IPS-18c (cell line): ENCODE measurements around the gene KCNAB1.
"Not testable (repeated sequence)": the region's sequence is repeated elsewhere in the genome, so short reads cannot be mapped to it uniquely, and the experiment has no call there.

Source experiments
- H3K4me3 ChIP-seq: 2 replicates; pipeline ENCODE4 v1.7.0; 2013; ENCODE audit warnings: low read depth, mild to moderate bottlenecking, low read length, moderate library complexity; ENCODE audit not compliant: insufficient read depth
- H3K9me3 ChIP-seq: one replicate; pipeline ENCODE4 v1.6.1; 2013; ENCODE audit warnings: mild to moderate bottlenecking, low read length, moderate library complexity; ENCODE audit not compliant: control insufficient read depth, insufficient read depth

KCNAB1 gene

GRCh38 chr3:156120528-156121251 is at the start of gene KCNAB1:
Gene KCNAB1, plus strand, starts transcription at chr3:156120578.
- no peaks in the 10 kb centered on the region for H3K9me3 ChIP-seq

DNA sequence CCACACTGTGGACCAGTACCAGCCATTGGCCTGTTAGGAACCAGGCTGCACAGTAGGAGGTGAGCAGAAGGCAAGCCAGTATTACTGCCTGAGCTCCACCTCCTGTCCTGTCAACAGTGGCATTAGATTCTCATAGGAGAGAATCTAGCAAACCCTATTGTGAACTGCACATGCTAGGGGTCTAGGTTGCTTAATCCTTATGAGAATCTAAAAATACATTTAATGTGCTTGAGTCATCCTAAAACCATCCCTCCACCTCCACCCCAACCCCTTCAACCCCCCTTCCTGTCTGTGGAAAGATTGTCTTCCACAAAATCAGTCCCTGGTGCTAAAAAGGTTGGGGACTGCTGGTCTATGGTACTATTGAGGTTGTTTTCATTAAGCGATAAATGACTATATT is 49.3 kb upstream of the KCNAB1 start:
- Histone ChIP-seq H3K4me3 (no peak overlapping the region), H3K9me3 (peaks cover 2% of the 10 kb centered on the region)

More at GRCh38 chr3:156120528-156121251, at the start of gene KCNAB1:
- no peak within 1 kb of the TSS for H3K4me3 ChIP-seq

DNA sequence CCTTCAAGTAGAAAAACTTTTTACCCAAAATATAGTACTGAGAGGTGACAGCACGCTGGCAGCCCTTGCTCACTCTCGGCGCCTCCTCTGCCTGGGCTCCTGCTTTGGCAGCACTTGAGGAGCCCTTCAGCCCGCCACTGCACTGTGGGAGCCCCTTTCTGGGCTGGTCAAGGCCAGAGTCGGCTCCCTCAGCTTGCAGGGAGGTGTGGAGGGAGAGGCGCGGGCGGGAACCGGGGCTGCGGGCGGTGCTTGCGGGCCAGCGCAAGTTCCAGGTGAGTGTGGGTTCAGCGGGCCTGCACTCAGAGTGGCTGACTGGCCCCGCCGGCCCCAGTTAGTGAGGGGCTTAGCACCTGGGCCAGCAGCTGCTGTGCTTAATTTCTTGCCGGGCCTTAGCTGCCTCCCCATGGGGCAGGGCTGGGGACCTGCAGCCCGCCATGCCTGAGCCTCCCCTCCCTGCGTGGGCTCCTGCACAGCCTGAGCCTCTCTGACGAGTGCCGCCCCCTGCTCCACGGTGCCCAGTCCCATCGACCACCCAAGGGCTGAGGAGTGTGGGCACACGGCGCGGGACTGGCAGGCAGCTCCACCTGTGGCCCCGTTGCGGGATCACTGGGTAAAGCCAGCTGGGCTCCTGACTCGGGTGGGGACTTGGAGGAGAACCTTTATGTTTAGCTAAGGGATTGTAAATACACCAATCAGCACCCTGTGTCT is 47.3 kb upstream of the KCNAB1 start:
- H3K4me3 ChIP-seq, H3K9me3 ChIP-seq: not testable (repeated sequence)

GRCh38 chr3:156090126-156090525 is 30.3 kb upstream of the KCNAB1 start:
- Histone ChIP-seq H3K9me3 (no peaks in the 10 kb centered on the region), H3K4me3 (no peak overlapping the region)

GRCh38 chr3:156093964-156094363 is 26.4 kb upstream of the KCNAB1 start:
- no peaks in the 10 kb centered on the region for H3K9me3 ChIP-seq
- H3K4me3 ChIP-seq, result no peak overlapping the region

DNA sequence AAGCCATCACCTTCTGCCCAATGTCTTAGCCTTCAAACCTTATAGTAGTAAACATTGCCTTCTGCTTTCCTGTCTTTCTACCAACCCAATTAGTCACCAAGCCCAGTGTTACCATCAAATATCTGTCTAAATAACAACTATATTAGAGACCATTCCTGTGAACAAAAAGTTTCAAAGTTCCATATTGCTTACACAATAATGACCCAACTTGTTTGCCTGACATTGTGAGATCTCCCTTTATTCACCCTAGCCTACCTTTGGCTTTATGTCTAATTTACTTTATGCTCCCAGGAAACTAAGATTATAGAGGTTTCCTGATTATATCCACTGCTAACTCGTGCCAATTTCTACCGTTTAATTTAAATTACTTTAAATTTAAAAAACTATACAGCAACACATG is 26.0 kb upstream of the KCNAB1 start:
- H3K9me3 ChIP-seq, result no peaks in the 10 kb centered on the region
- no peak overlapping the region for H3K4me3 ChIP-seq

- not testable (repeated sequence) for H3K4me3 ChIP-seq, H3K9me3 ChIP-seq
Measured at GRCh38 chr3:156095652-156096051, 24.7 kb upstream of the KCNAB1 start.

DNA sequence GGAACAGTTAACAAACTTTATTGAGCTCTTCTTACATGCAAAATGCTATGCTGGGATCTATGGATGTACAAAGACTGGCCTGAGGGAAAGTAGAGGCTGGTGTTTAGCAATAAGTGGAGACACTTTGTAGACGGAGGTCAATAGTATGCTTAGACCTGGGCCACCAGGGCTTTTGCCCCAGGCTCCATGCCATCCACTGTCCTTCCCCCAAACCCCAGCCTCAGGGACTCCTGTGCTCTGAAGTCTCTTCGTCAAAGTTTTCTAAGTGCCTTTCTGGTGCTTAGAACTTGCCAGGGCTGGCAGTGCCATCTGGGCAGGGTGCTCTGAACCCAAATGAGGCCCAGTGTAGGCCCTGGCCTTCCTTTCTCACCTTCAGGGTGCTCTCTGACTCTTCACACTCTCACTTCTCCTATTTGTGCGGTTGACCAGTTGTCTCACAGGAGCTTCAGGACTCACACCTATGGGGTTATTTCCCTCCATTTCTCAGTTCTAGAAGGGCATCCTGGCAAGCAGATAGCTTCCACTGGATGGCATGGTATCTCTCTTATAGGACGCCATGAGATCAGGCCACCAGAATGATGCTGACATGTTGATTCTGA is 21.8 kb upstream of the KCNAB1 start:
- no peak overlapping the region for H3K4me3 ChIP-seq
- H3K9me3 ChIP-seq, result no peaks in the 10 kb centered on the region

DNA sequence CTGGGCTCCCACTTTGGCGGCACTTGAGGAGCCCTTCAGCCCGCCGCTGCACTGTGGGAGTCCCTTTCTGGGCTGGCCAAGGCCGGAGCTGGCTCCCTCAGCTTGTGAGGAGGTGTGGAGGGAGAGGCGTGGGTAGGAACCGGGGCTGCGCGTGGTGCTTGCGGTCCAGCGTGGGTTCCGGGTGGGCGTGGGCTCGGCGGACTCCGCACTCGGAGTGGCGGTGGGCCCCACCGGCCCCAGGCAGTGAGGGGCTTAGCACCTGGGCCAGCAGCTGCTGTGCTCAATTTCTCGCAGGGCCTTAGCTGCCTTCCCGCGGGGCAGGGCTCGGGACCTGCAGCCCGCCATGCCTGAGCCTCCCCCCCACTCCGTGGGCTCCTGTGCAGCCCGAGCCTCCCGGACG is 21.0 kb upstream of the KCNAB1 start:
- H3K9me3 ChIP-seq, result not testable (repeated sequence)

GRCh38 chr3:156099984-156100383 is 20.4 kb upstream of the KCNAB1 start:
- H3K9me3 ChIP-seq, H3K4me3 ChIP-seq: not testable (repeated sequence)

More for the DNA sequence above, 21.0 kb upstream of the KCNAB1 start:
- not testable (repeated sequence) for H3K4me3 ChIP-seq

GRCh38 chr3:156102267-156102931 is 18.0 kb upstream of the KCNAB1 start:
- no peak overlapping the region for H3K4me3 ChIP-seq
- H3K9me3 ChIP-seq, result no peaks in the 10 kb centered on the region

DNA sequence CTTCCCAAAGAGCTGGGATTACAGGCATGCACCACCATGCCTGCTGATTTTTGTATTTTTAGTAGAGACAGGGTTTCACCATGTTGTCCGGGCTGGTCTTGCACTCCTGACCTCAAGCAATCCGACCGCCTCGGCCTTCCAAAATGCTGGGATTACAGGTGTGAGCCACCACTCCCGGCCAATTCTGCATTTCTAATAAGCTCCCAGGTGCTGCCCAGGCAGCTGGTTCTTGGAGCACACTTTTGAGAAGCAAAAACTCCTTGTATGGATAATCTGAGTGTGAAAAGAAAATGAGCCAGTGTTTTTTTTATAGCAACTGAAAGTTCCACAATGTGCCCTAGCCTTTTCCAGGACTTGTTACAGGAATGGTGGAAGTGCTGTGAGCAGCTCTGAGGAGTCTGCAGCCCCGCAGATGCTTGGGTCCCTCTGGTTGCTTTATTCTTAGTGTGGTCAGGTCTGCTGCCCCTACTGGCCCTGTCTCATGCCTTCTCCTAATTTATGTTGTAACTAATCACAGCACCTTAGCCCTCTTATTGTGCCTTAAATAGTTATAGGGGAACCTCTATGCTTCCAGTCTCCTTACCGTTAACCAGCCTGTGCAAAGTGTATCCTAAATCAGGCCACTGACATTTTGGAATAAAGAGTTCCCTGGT is 13.5 kb upstream of the KCNAB1 start:
- H3K9me3 ChIP-seq, result no peaks in the 10 kb centered on the region
- no peak overlapping the region for H3K4me3 ChIP-seq

DNA sequence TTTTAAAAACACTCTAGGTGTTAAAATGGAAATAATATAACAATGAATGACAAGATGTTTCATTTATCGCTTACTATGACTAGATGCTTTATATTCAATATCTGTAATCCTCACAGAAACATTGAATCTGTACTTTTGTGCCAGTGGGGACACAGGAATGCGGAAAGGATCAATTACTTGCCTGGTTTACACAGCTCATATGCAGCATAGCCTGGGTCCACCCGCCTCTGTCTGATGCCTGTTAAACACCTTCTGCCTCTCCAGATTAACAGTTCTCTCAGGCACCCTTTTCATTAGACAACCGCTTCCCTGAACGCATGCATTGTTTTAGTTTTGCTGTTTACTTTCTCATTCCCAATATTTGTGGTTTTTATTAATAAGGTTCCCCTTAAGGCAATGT is 12.9 kb upstream of the KCNAB1 start:
- Histone ChIP-seq H3K4me3 (no peak overlapping the region), H3K9me3 (no peaks in the 10 kb centered on the region)

- Histone ChIP-seq H3K4me3 (no peak overlapping the region), H3K9me3 (no peaks in the 10 kb centered on the region)
Measured at GRCh38 chr3:156108616-156109015, 11.8 kb upstream of the KCNAB1 start.

DNA sequence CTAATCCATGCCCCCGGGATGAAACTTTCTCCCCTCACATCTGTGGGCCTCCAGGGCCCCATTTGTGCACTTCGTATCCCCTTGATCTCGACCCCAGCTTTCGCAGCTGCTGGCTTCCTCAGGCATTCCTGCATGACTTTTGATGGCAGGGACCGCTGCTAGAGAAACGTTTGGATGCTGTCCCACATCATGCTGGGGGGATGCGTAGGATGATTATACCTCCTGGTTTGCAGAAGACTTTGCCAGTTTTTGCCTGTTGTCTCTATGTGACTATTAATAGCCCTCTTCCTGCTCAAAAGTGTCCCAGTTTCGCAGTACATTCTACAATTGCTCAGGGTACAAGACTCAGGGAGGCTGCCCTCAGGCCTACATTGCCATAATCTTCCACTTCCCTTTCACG is 10.4 kb upstream of the KCNAB1 start:
- Histone ChIP-seq H3K4me3 (no peak overlapping the region), H3K9me3 (no peaks in the 10 kb centered on the region)

DNA sequence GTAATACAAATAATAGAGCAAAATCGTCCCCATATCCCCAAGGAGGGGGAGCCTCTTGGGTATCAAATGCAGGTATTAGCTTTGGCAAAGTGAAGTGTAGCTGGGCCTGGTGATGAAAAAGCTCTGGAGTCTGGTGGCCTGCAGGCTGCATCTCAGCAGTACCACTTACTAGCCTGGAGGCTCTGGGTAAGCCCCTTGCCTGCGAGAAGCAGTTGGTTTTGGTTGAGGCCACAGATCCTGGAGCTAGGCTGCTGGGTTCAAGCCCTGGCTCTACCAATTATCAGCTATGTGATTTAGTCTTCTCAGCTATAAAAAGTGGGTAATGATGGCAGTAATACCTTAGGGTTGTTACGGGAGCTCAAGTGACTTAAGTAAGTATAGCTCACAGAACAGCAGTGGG is 6.1 kb downstream of the KCNAB1 start:
- H3K4me3 ChIP-seq, result no peak overlapping the region
- H3K9me3 ChIP-seq, result no peaks in the 10 kb centered on the region

- H3K9me3 ChIP-seq, result no peaks in the 10 kb centered on the region
- H3K4me3 ChIP-seq, result no peak overlapping the region
Measured at GRCh38 chr3:156131241-156131640, 10.9 kb downstream of the KCNAB1 start.
